A549 (cell line): Measurements from ENCODE around the gene KLKB1. TPM values are rescaled to one million over a fixed set of nuclear protein-coding genes. Genes with fewer than 3 reads are reported as not detected.

ENCODE experiments used
- ATAC-seq, 2 experiments: fragments of 200-7000 bp in 1 of 2; fragments of >200 bp in 1 of 2; cut with Nextera tagmentation in 1 of 2; cut with Tn5 transposase in 1 of 2; 3 replicates each; pipeline versions ENCODE4 v1.8.0 to v1.9.1; 2018 to 2020; ENCODE audit warnings: mild to moderate bottlenecking in 1 of 2, moderate library complexity in 1 of 2
- CTCF ChIA-PET: fragments of 300-600 bp; sonication (Branson Sonifier 250); formaldehyde crosslinking; extraction: SDS; loops from one replicate; lab custom pipeline; 2021; ENCODE audit warnings: antibody characterized with exemption, inconsistent platforms; lab: Yijun Ruan, JAX
- POLR2A ChIA-PET: fragments of 350-600 bp; formaldehyde crosslinking; extraction: SDS; loops from one replicate; lab custom pipeline; 2021; ENCODE audit warnings: antibody characterized with exemption, inconsistent platforms; lab: Yijun Ruan, JAX
- DNase-seq, 2 experiments: peaks; one replicate each; pipeline versions ENCODE4 v3.0.0 to v3.0.0-alpha.2; 2011 to 2016; ENCODE audit warnings: low read depth in 1 of 2, low spot score in 1 of 2
- FAIRE-seq: peaks from 2 replicates; lab custom pipeline; 2011; peaks lifted over from hg19 to GRCh38; lab: Jason Lieb, UNC
- H3K27ac ChIP-seq, 2 experiments: fragments of >200 bp; sonication (Bioruptor Twin); formaldehyde crosslinking; 3 replicates each; pipeline ENCODE4 v1.5.1; 2016 to 2017
- H3K4me1 ChIP-seq: fragments of >200 bp; sonication (Bioruptor Twin); formaldehyde crosslinking; 3 replicates; pipeline ENCODE4 v1.6.1; 2016
- H3K4me2 ChIP-seq: fragments of >200 bp; sonication (Bioruptor Twin); formaldehyde crosslinking; 3 replicates; pipeline ENCODE4 v1.6.1; 2016
- H3K4me3 ChIP-seq: fragments of >200 bp; sonication (Bioruptor Twin); formaldehyde crosslinking; 3 replicates; pipeline ENCODE4 v1.5.1; 2016
- H3K9me3 ChIP-seq: fragments of >200 bp; sonication (Bioruptor Twin); formaldehyde crosslinking; 3 replicates; pipeline ENCODE4 v1.6.1; 2016
- CBX2 ChIP-seq: fragments of 200-600 bp; sonication (generic); IDR thresholded peaks from 2 replicates; pipeline ENCODE4 v1.6.1; 2016; ENCODE audit warnings: low read depth, mild to moderate bottlenecking, borderline replicate concordance
- CBX8 ChIP-seq: fragments of 200-600 bp; sonication (generic); IDR thresholded peaks from 2 replicates; pipeline ENCODE4 v1.6.1; 2016
- CEBPB ChIP-seq, 2 experiments: fragments of >200 bp in 1 of 2; sonication (Bioruptor Twin) in 1 of 2; formaldehyde crosslinking in 1 of 2; IDR thresholded peaks; 2 replicates each; pipeline ENCODE4 v1.6.1; 2012 to 2016
- CHD4 ChIP-seq: fragments of 200-600 bp; sonication (generic); IDR thresholded peaks from 2 replicates; pipeline ENCODE4 v1.6.1; 2016; ENCODE audit warnings: antibody characterized with exemption, mild to moderate bottlenecking, borderline replicate concordance
- EP300 ChIP-seq, 2 experiments: fragments of >200 bp; sonication (Bioruptor Twin); formaldehyde crosslinking; IDR thresholded peaks; 2 replicates in 1 of 2; 3 replicates in 1 of 2; pipeline ENCODE4 v1.6.1; 2016 to 2017
- ESRRA ChIP-seq: fragments of 150-350 bp; IDR thresholded peaks from 2 replicates; pipeline ENCODE4 v1.6.1; 2014; ENCODE audit warnings: mild to moderate bottlenecking, low read length, borderline replicate concordance
- HES2 ChIP-seq: fragments of >200 bp; sonication (Bioruptor Twin); formaldehyde crosslinking; IDR thresholded peaks from 2 replicates; pipeline ENCODE4 v1.6.1; 2016
- HOXA7 ChIP-seq: fragments of 250-450 bp; sonication (Bioruptor Pico); IDR thresholded peaks from 2 replicates; pipeline ENCODE4 v1.5.0; 2020; ENCODE audit warnings: mild to moderate bottlenecking, moderate library complexity
- HOXB13 ChIP-seq: fragments of 250-450 bp; sonication (Bioruptor Pico); IDR thresholded peaks from 2 replicates; pipeline ENCODE4 v1.5.0; 2020; ENCODE audit warnings: low read depth, mild to moderate bottlenecking, moderate library complexity
- KDM5A ChIP-seq: fragments of 200-600 bp; sonication (generic); IDR thresholded peaks from 2 replicates; pipeline ENCODE4 v1.6.1; 2016; ENCODE audit warnings: antibody characterized with exemption, mild to moderate bottlenecking
- MYC ChIP-seq: IDR thresholded peaks from 2 replicates; pipeline ENCODE4 v1.6.1; 2012; ENCODE audit warnings: mild to moderate bottlenecking, inconsistent platforms, low read length, improper control_type of control experiment, borderline replicate concordance
- NFE2L2 ChIP-seq: fragments of 150-350 bp; conservative IDR thresholded peaks from 2 replicates; pipeline ENCODE4 v1.6.1; 2014; ENCODE audit warnings: low read length
- NR3C1 ChIP-seq: fragments of >200 bp; sonication (Bioruptor Twin); formaldehyde crosslinking; IDR thresholded peaks from 3 replicates; pipeline ENCODE4 v1.6.1; 2017
- POLR2AphosphoS2 ChIP-seq: conservative IDR thresholded peaks from 2 replicates; pipeline ENCODE4 v1.6.1; 2012; ENCODE audit warnings: low read length, improper control_type of control experiment, inconsistent platforms
- RAD21 ChIP-seq, 2 experiments: fragments of >200 bp in 1 of 2; sonication (Bioruptor Twin) in 1 of 2; formaldehyde crosslinking in 1 of 2; IDR thresholded peaks in 1 of 2; conservative IDR thresholded peaks in 1 of 2; 2 replicates in 1 of 2; 3 replicates in 1 of 2; pipeline ENCODE4 v1.6.1; 2012 to 2018; ENCODE audit warnings: inconsistent platforms in 1 of 2
- REST ChIP-seq: fragments of 200-600 bp; sonication (generic); IDR thresholded peaks from 2 replicates; pipeline ENCODE4 v1.6.1; 2016; ENCODE audit warnings: antibody characterized with exemption, mild to moderate bottlenecking, moderate library complexity
- RNF2 ChIP-seq: fragments of 200-600 bp; sonication (generic); IDR thresholded peaks from 2 replicates; pipeline ENCODE4 v1.6.1; 2016; ENCODE audit warnings: low read depth, mild to moderate bottlenecking, antibody characterized with exemption, moderate library complexity, borderline replicate concordance
- SREBF2 ChIP-seq: fragments of 450-650 bp; IDR thresholded peaks from 2 replicates; pipeline ENCODE4 v1.6.1; 2014; ENCODE audit warnings: mild to moderate bottlenecking, moderate library complexity
- USF2 ChIP-seq: fragments of 450-650 bp; IDR thresholded peaks from 2 replicates; pipeline ENCODE4 v1.6.1; 2014; ENCODE audit warnings: antibody characterized with exemption
- ZC3H11A ChIP-seq: fragments of 450-650 bp; IDR thresholded peaks from 2 replicates; pipeline ENCODE4 v1.6.1; 2014; ENCODE audit warnings: antibody characterized with exemption, mild to moderate bottlenecking
- WGBS: methylation state at CpG from one replicate; pipeline ENCODE4 v1.1.6; 2017; ENCODE audit errors: missing lambda C conversion rate; 5-methylcytosine and 5-hydroxymethylcytosine counted together
- polyA plus RNA-seq, 4 experiments: library from polyadenylated mRNA; depleted of rRNA in 3 of 4; stranded (reverse); fragments of >200 nt; fragmentation: RNase III in 1 of 4; extraction: RNeasy Plus Mini Kit Qiagen cat#74134 plus additional on column Dnase treatment in 1 of 4; gene quantifications; 2 replicates in 3 of 4; 3 replicates in 1 of 4; pipeline ENCODE4 v1.2.3, GENCODE V29; 2011 to 2017

The KLKB1 gene
- polyA plus RNA-seq, 2 of the 4 experiments (the other 2 are of a cell fraction) = 0.08 TPM; not detected in 1

- no peak overlapping the region for H3K27ac ChIP-seq
- no peak for TF ChIP-seq NR3C1
- TF ChIP-seq CBX8 = no peak
- no peak for TF ChIP-seq SREBF2
- TF ChIP-seq MYC = no peak
- TF ChIP-seq ZC3H11A = no peak
- CTCF ChIA-PET = no interaction called here
- no peak for ATAC-seq
- 73% methylated on average over 5 of the region's 5 CpGs for WGBS
- H3K9me3 ChIP-seq = no peaks in the 10 kb centered on the region
- no peak overlapping the region for H3K4me3 ChIP-seq
- no peaks in the 10 kb centered on the region for H3K4me1 ChIP-seq
- no peak for FAIRE-seq
- no peak for DNase-seq
- no peak overlapping the region for H3K4me2 ChIP-seq
- POLR2A ChIA-PET = no interaction called here
Observed at GRCh38 chr4:186299291-186299690, 72.0 kb downstream of the KLKB1 start.

- H3K9me3 ChIP-seq = no peaks in the 10 kb centered on the region
- DNase-seq (no peak), FAIRE-seq (no peak), ATAC-seq (no peak)
- ChIA-PET POLR2A (no interaction called here), CTCF (interaction anchor here (0.9 kb wide), 1 partner anchor 11 kb away, joined by 4 read pairs; no protein-coding TSS in a partner anchor)
- H3K4me2 ChIP-seq = no peak overlapping the region
- H3K27ac ChIP-seq = no peak overlapping the region
- H3K4me3 ChIP-seq = no peak overlapping the region
- 66% methylated on average over 6 of the region's 6 CpGs for WGBS
- no peaks in the 10 kb centered on the region for H3K4me1 ChIP-seq
- no peak for TF ChIP-seq REST
- TF ChIP-seq HOXB13 (CRISPR knock-in tag) = no peak
- no peak for TF ChIP-seq NFE2L2
- TF ChIP-seq HOXA7 (CRISPR knock-in tag) = no peak
- no peak for TF ChIP-seq RAD21 (conservative IDR thresholded peaks at IDR 0.05 in 1 of 2, IDR thresholded peaks at IDR 0.05 in 1 of 2)
- TF ChIP-seq RNF2 = no peak
- no peak for TF ChIP-seq CEBPB (IDR thresholded peaks at IDR 0.05)
- no peak for TF ChIP-seq USF2
- no peak for TF ChIP-seq MYC
- no peak for TF ChIP-seq CHD4
- TF ChIP-seq SREBF2 = no peak
- TF ChIP-seq ESRRA = no peak
- TF ChIP-seq EP300 (IDR thresholded peaks at IDR 0.05) = no peak
- no peak for TF ChIP-seq KDM5A
- TF ChIP-seq, all 56 proteins: peak for 0
Observed at GRCh38 chr4:186300659-186301390, 73.5 kb downstream of the KLKB1 start.

- H3K4me3 ChIP-seq = no peak overlapping the region
- ChIA-PET CTCF (interaction anchor here (1.5 to 4.8 kb wide), 2 partner anchors 8 to 283 kb away, joined by 3 to 17 read pairs; no protein-coding TSS in a partner anchor), POLR2A (no interaction called here)
- no peak overlapping the region for H3K27ac ChIP-seq
- no peaks in the 10 kb centered on the region for H3K4me1 ChIP-seq
- no peaks in the 10 kb centered on the region for H3K9me3 ChIP-seq
- no peak overlapping the region for H3K4me2 ChIP-seq
- FAIRE-seq = no peak
- ATAC-seq = no peak
- 75% methylated on average over 5 of the region's 5 CpGs for WGBS
- TF ChIP-seq HES2 = no peak
- TF ChIP-seq POLR2AphosphoS2 = no peak
- no peak for TF ChIP-seq CHD4
- no peak for TF ChIP-seq NR3C1
- TF ChIP-seq CBX2 = no peak
- TF ChIP-seq KDM5A = no peak
- no peak for TF ChIP-seq USF2
- DNase-seq = no peak
Observed at GRCh38 chr4:186304216-186304615, 76.9 kb downstream of the KLKB1 start.
